GM12878 (cell line): Measurements from ENCODE around the gene ERC1. TPM values are rescaled to one million over a fixed set of nuclear protein-coding genes. Genes with fewer than 3 reads are reported as not detected.

Experiments used
- ATAC-seq: fragments of 200-7000 bp; cut with Tn5 transposase; 3 replicates; pipeline ENCODE4 v1.9.1; 2020; ENCODE audit warnings: mild to moderate bottlenecking, moderate library complexity
- BruUV-seq: library from RNA; stranded (reverse); fragments of 400-500 nt; replicated peaks from 2 replicates; lab custom pipeline; 2021; lab: Mats Ljungman, UMichigan
- CTCF ChIA-PET: fragments of 300-600 bp; sonication (Branson Sonifier 250); formaldehyde crosslinking; extraction: SDS; loops from one replicate; lab custom pipeline; 2021; ENCODE audit warnings: inconsistent platforms; lab: Yijun Ruan, JAX
- POLR2A ChIA-PET: fragments of 350-600 bp; formaldehyde crosslinking; extraction: SDS; loops from one replicate; lab custom pipeline; 2021; ENCODE audit warnings: inconsistent platforms; lab: Charles Lee
- RAD21 ChIA-PET: fragments of 300-600 bp; sonication (Branson Sonifier 250); formaldehyde crosslinking; loops from one replicate; lab custom pipeline; 2023; ENCODE audit warnings: antibody characterized with exemption; ENCODE audit not compliant: unreplicated experiment; lab: Charles Lee
- SMC1A ChIA-PET: fragments of 300-600 bp; sonication (Branson Sonifier 250); formaldehyde crosslinking; loops from one replicate; lab custom pipeline; 2023; ENCODE audit not compliant: unreplicated experiment, uncharacterized antibody; lab: Charles Lee
- DNase-seq: peaks from one replicate; pipeline ENCODE4 v3.0.0-alpha.2; 2011; ENCODE audit warnings: low read depth, low spot score
- FAIRE-seq: peaks from 3 replicates; lab custom pipeline; 2011; peaks lifted over from hg19 to GRCh38; lab: Jason Lieb, UNC
- H2AFZ ChIP-seq: 2 replicates; pipeline ENCODE4 v1.6.0; 2011; ENCODE audit warnings: low read depth, low read length, control low read depth; ENCODE audit not compliant: control insufficient read depth
- H3K27ac ChIP-seq: 2 replicates; pipeline ENCODE4 v1.5.1; 2011; ENCODE audit warnings: control low read depth; ENCODE audit not compliant: control insufficient read depth, insufficient read depth
- H3K27me3 ChIP-seq, 2 experiments: replicated peaks in 1 of 2; 2 replicates each; pipeline versions ENCODE4 v1.6.0 to v1.6.1; 2011; ENCODE audit warnings: low read length in 1 of 2; ENCODE audit not compliant: control insufficient read depth in 2 of 2, insufficient read depth in 2 of 2
- H3K36me3 ChIP-seq, 2 experiments: 2 replicates each; pipeline ENCODE4 v1.5.1; 2011; ENCODE audit warnings: low read length in 1 of 2; ENCODE audit not compliant: control insufficient read depth in 2 of 2, insufficient read depth in 2 of 2
- H3K4me1 ChIP-seq: 2 replicates; pipeline ENCODE4 v1.6.1; 2011; ENCODE audit warnings: mild to moderate bottlenecking, low read length, moderate library complexity, mixed read lengths; ENCODE audit not compliant: control insufficient read depth, insufficient read depth
- H3K4me2 ChIP-seq: 2 replicates; pipeline ENCODE4 v1.6.0; 2011; ENCODE audit warnings: control low read depth; ENCODE audit not compliant: control insufficient read depth, insufficient read depth
- H3K4me3 ChIP-seq: fragments of 200-600 bp; sonication (generic); 2 replicates; pipeline ENCODE4 v1.5.1; 2016
- H3K79me2 ChIP-seq: 2 replicates; pipeline ENCODE4 v1.6.0; 2011; ENCODE audit warnings: low read length; ENCODE audit not compliant: control insufficient read depth, insufficient read depth
- H3K9ac ChIP-seq: 2 replicates; pipeline ENCODE4 v1.8.0; 2011; ENCODE audit warnings: low read length, control low read depth, mixed read lengths; ENCODE audit not compliant: control insufficient read depth, insufficient read depth
- H3K9me3 ChIP-seq: replicated peaks from 3 replicates; pipeline ENCODE4 v1.5.1; 2011; ENCODE audit warnings: mild to moderate bottlenecking, low read length; ENCODE audit not compliant: control insufficient read depth, insufficient read depth
- H4K20me1 ChIP-seq: 2 replicates; pipeline ENCODE4 v1.6.0; 2011; ENCODE audit not compliant: control insufficient read depth, insufficient read depth
- CHD1 ChIP-seq: IDR thresholded peaks from 2 replicates; pipeline ENCODE4 v1.6.1; 2012; ENCODE audit warnings: low read depth, low read length, improper control_type of control experiment
- E2F4 ChIP-seq: IDR thresholded peaks from 2 replicates; pipeline ENCODE4 v1.6.1; 2012; ENCODE audit warnings: low read depth, low read length, improper control_type of control experiment
- EZH2 ChIP-seq: IDR thresholded peaks from 2 replicates; pipeline ENCODE4 v1.6.1; 2012; ENCODE audit warnings: low read depth, mild to moderate bottlenecking, control low read depth, inconsistent platforms, low read length, borderline replicate concordance; ENCODE audit not compliant: control insufficient read depth
- HDAC6 ChIP-seq: fragments of 200-600 bp; sonication (generic); IDR thresholded peaks from one replicate; pipeline ENCODE4 v1.8.0; 2017; ENCODE audit warnings: antibody characterized with exemption; ENCODE audit not compliant: unreplicated experiment
- NFYA ChIP-seq: IDR thresholded peaks from 2 replicates; pipeline ENCODE4 v1.6.1; 2011; ENCODE audit warnings: low read depth, mild to moderate bottlenecking, low read length, improper control_type of control experiment, borderline replicate concordance
- PAX8 ChIP-seq: fragments of 450-650 bp; IDR thresholded peaks from 2 replicates; pipeline ENCODE4 v1.6.1; 2017; ENCODE audit warnings: mild to moderate bottlenecking, moderate library complexity
- POU2F2 ChIP-seq: IDR thresholded peaks from 3 replicates; pipeline ENCODE4 v1.6.1; 2011; ENCODE audit warnings: low read depth, mild to moderate bottlenecking, low read length, borderline replicate concordance
- RAD21 ChIP-seq: IDR thresholded peaks from 2 replicates; pipeline ENCODE4 v1.6.1; 2011; ENCODE audit warnings: mild to moderate bottlenecking, low read depth, low read length, moderate library complexity; ENCODE audit not compliant: insufficient read depth
- USF1 ChIP-seq: IDR thresholded peaks from 2 replicates; pipeline ENCODE4 v1.6.1; 2011; ENCODE audit warnings: borderline replicate concordance, low read depth, mild to moderate bottlenecking, moderate library complexity, mixed read lengths, low read length; ENCODE audit not compliant: insufficient read depth; ENCODE audit errors: extremely low read length
- YY1 ChIP-seq: IDR thresholded peaks from 2 replicates; pipeline ENCODE4 v1.6.1; 2011; ENCODE audit warnings: low read depth, mild to moderate bottlenecking, low read length
- ZZZ3 ChIP-seq: IDR thresholded peaks from 2 replicates; pipeline ENCODE4 v1.6.1; 2011; ENCODE audit warnings: low read depth; ENCODE audit not compliant: control insufficient read depth, insufficient read length
- WGBS: methylation state at CpG from one replicate; pipeline ENCODE4 v1.1.6; 2016; ENCODE audit warnings: low lambda C conversion rate; ENCODE audit not compliant: insufficient replicate concordance, insufficient coverage; ENCODE audit errors: missing lambda C conversion rate; 5-methylcytosine and 5-hydroxymethylcytosine counted together
- in situ Hi-C: fragments of 300-500 bp; cut with MboI; formaldehyde crosslinking; loops from 9 replicates; pipeline ENCODE4 v1.14.3; 2018; ENCODE audit warnings: mixed read lengths
- intact Hi-C: fragments of 100-400 bp; cut with micrococcal nuclease; formaldehyde crosslinking; loops from one replicate; pipeline ENCODE4 v1.14.2; 2022; ENCODE audit not compliant: unreplicated experiment
- polyA plus RNA-seq, 11 experiments: library from polyadenylated mRNA; depleted of rRNA in 4 of 11; unstranded in 6 of 11; stranded (reverse) in 5 of 11; fragments of >200 nt; fragmentation: Nextera tagmentation in 4 of 11; fragmentation: Illumina TruSeq in 1 of 11; extraction: Ambion mirVana in 4 of 11; extraction: Trizol in 1 of 11; gene quantifications; 1 replicate in 1 of 11; 2 replicates in 10 of 11; pipeline versions ENCODE4 v1.2.1 to v1.2.3, GENCODE V29; 2011 to 2016; ENCODE audit warnings: inconsistent platforms in 2 of 11, missing spikeins in 2 of 11, low read depth in 1 of 11
- total RNA-seq, 4 experiments: library from RNA; depleted of rRNA in 3 of 4; stranded (reverse); fragments of >200 nt in 3 of 4; fragmentation: Illumina TruSeq in 1 of 4; extraction: Trizol in 1 of 4; gene quantifications; 2 replicates each; pipeline versions ENCODE4 v1.2.1 to v1.2.3, GENCODE V29; 2013 to 2021

ERC1 gene
- total and polyA plus RNA-seq, 10 of the 15 experiments (the other 5 are each of a cell fraction or from before 2014, with no cell fraction given), result 0.75 to 8.0 (median 5.0) TPM

GRCh38 chr12:1496162-1496900 lies 505.3 kb downstream of the ERC1 start:
- no peak for FAIRE-seq
- no peaks in the 10 kb centered on the region for H3K79me2 ChIP-seq
- intact Hi-C loops (no loop called here), in situ Hi-C loops (no loop called here)
- H4K20me1 ChIP-seq, result no peaks in the 10 kb centered on the region
- no peak overlapping the region for H3K27ac ChIP-seq
- TF ChIP-seq POU2F2 (no peak), RAD21 (no peak), USF1 (no peak), E2F4 (no peak), NFYA (no peak), EZH2 (no peak), YY1 (no peak), ZZZ3 (no peak), CHD1 (no peak), HDAC6 (no peak), PAX8 (no peak)
- no peak overlapping the region for H3K4me2 ChIP-seq
- H3K27me3 ChIP-seq, result no peaks in the 10 kb centered on the region
- ChIA-PET SMC1A (interaction anchor here (0.9 kb wide), 1 partner anchor 32 kb away, joined by 3 read pairs; no protein-coding TSS in a partner anchor), POLR2A (interaction anchor here (0.6 kb wide), 1 partner anchor 32 kb away, joined by 4 read pairs; no protein-coding TSS in a partner anchor), CTCF (interaction anchor here (1.3 kb wide), 1 partner anchor 379 kb away, joined by 3 read pairs; no protein-coding TSS in a partner anchor), RAD21 (no interaction called here)
- BruUV-seq, result no TSS peak
- no peaks in the 10 kb centered on the region for H3K9me3 ChIP-seq
- ATAC-seq, result no peak
- H2AFZ ChIP-seq, result no peak overlapping the region
- no peaks in the 10 kb centered on the region for H3K36me3 ChIP-seq
- no peak overlapping the region for H3K4me3 ChIP-seq
- H3K4me1 ChIP-seq, result no peaks in the 10 kb centered on the region
- no peak for DNase-seq
- WGBS, result 69% methylated on average over 22 of the region's 23 CpGs
- no peak overlapping the region for H3K9ac ChIP-seq
